Thoracic aorta (tissue), 2 donors: ENCODE measurements around the gene GP2. TPM values are rescaled to one million over a fixed set of nuclear protein-coding genes. Genes with fewer than 3 reads are reported as not detected.

Experiments used
- ATAC-seq: fragments of 150-250 bp; one replicate; pipeline ENCODE4 v1.8.0; 2017; ENCODE audit warnings: low read depth; ENCODE audit not compliant: insufficient number of reproducible peaks, low FRiP score
- DNase-seq: peaks from one replicate; pipeline ENCODE4 v3.0.0-alpha.2; 2020; ENCODE audit warnings: low spot score
- H3K27ac ChIP-seq, 2 donors: fragments of 200-600 bp; sonication (generic); 1 replicate in 1 of 2; 2 replicates in 1 of 2; pipeline ENCODE4 v1.5.1; 2016; ENCODE audit warnings: mild to moderate bottlenecking in 2 of 2, moderate library complexity in 2 of 2
- H3K27me3 ChIP-seq: fragments of 200-600 bp; sonication (generic); replicated peaks from 2 replicates; pipeline ENCODE4 v1.6.0; 2016; ENCODE audit warnings: mild to moderate bottlenecking; ENCODE audit not compliant: insufficient read depth
- H3K36me3 ChIP-seq: fragments of 200-600 bp; sonication (generic); one replicate; pipeline ENCODE4 v1.5.1; 2016
- H3K4me1 ChIP-seq, 2 donors: fragments of 200-600 bp; sonication (generic); 1 replicate in 1 of 2; 2 replicates in 1 of 2; pipeline versions ENCODE4 v1.5.1 to v1.6.0; 2016; ENCODE audit warnings: low read depth in 2 of 2, mild to moderate bottlenecking in 1 of 2; ENCODE audit not compliant: control insufficient read depth in 1 of 2
- H3K4me3 ChIP-seq: fragments of 200-600 bp; sonication (generic); 2 replicates; pipeline ENCODE4 v1.5.1; 2016; ENCODE audit warnings: mild to moderate bottlenecking
- H3K9me3 ChIP-seq: fragments of 200-600 bp; sonication (generic); 2 replicates; pipeline ENCODE4 v1.5.1; 2016
- CTCF ChIP-seq: fragments of 200-600 bp; sonication (generic); IDR thresholded peaks from one replicate; pipeline ENCODE4 v1.5.1; 2019; ENCODE audit warnings: antibody characterized with exemption
- total RNA-seq, 2 donors: library from RNA; depleted of rRNA; stranded (reverse); fragments of >200 nt; gene quantifications; one replicate each; pipeline versions ENCODE4 v1.1.0 to v1.2.3, GENCODE V29; 2016

Gene GP2
- total RNA-seq, 2 donors from 2014 or later = 2.6 to 8.7 TPM

- no peaks in the 10 kb centered on the region for H3K36me3 ChIP-seq
- DNase-seq (no peak), ATAC-seq (no peak)
- H3K4me3 ChIP-seq = no peak overlapping the region
- TF ChIP-seq CTCF = no peak
- H3K27me3 ChIP-seq = no peaks in the 10 kb centered on the region
- H3K27ac ChIP-seq = no peak overlapping the region
- H3K4me1 ChIP-seq = peaks cover 0 to 16% of the 10 kb centered on the region in 2 donors
- no peaks in the 10 kb centered on the region for H3K9me3 ChIP-seq
Measured at GRCh38 chr16:20359997-20360396, 32.7 kb upstream of the GP2 start.

GRCh38 chr16:20355114-20355782, 27.9 kb upstream of the GP2 start:
- DNase-seq (no peak), ATAC-seq (no peak)
- no peaks in the 10 kb centered on the region for H3K27me3 ChIP-seq
- H3K4me3 ChIP-seq = no peak overlapping the region
- no peaks in the 10 kb centered on the region for H3K9me3 ChIP-seq
- no peak overlapping the region for H3K27ac ChIP-seq
- TF ChIP-seq CTCF = no peak
- H3K4me1 ChIP-seq = no peaks in the 10 kb centered on the region
- no peaks in the 10 kb centered on the region for H3K36me3 ChIP-seq

- no peaks in the 10 kb centered on the region for H3K36me3 ChIP-seq
- no peak for DNase-seq
- no peaks in the 10 kb centered on the region for H3K9me3 ChIP-seq
- ATAC-seq = no peak
- no peak for TF ChIP-seq CTCF
- H3K27ac ChIP-seq = no peak overlapping the region
- no peaks in the 10 kb centered on the region for H3K27me3 ChIP-seq
- no peak overlapping the region for H3K4me3 ChIP-seq
- no peaks in the 10 kb centered on the region for H3K4me1 ChIP-seq
Measured at GRCh38 chr16:20353379-20353778, 26.1 kb upstream of the GP2 start.

GRCh38 chr16:20352615-20353014, 25.3 kb upstream of the GP2 start, which contains the start of gene UMOD:
Gene UMOD, minus strand, starts transcription at chr16:20352715. Its CDS starts 1,978 bp downstream, at chr16:20350737.
- TF ChIP-seq CTCF = no peak
- no peak for DNase-seq
- no peak within 1 kb of the TSS for H3K27ac ChIP-seq
- ATAC-seq = no peak
- H3K27me3 ChIP-seq = no peaks in the 10 kb centered on the region
- H3K9me3 ChIP-seq = no peaks in the 10 kb centered on the region
- no peaks in the 10 kb centered on the region for H3K36me3 ChIP-seq
- no peak within 1 kb of the TSS for H3K4me3 ChIP-seq
- H3K4me1 ChIP-seq = no peaks in the 10 kb centered on the region

GRCh38 chr16:20349615-20350014, 22.3 kb upstream of the GP2 start:
- ATAC-seq (no peak), DNase-seq (no peak)
- Histone ChIP-seq H3K4me1 (no peaks in the 10 kb centered on the region), H3K27me3 (no peaks in the 10 kb centered on the region), H3K9me3 (no peaks in the 10 kb centered on the region), H3K36me3 (no peaks in the 10 kb centered on the region), H3K4me3 (no peak overlapping the region), H3K27ac (no peak overlapping the region)
- no peak for TF ChIP-seq CTCF
